ENCODE measurements around the gene MZB1. TPM values are rescaled to one million over a fixed set of nuclear protein-coding genes. Genes with fewer than 3 reads are reported as not detected.

MZB1 gene
- polyA plus RNA-seq, 1 experiment = not detected

DNA sequence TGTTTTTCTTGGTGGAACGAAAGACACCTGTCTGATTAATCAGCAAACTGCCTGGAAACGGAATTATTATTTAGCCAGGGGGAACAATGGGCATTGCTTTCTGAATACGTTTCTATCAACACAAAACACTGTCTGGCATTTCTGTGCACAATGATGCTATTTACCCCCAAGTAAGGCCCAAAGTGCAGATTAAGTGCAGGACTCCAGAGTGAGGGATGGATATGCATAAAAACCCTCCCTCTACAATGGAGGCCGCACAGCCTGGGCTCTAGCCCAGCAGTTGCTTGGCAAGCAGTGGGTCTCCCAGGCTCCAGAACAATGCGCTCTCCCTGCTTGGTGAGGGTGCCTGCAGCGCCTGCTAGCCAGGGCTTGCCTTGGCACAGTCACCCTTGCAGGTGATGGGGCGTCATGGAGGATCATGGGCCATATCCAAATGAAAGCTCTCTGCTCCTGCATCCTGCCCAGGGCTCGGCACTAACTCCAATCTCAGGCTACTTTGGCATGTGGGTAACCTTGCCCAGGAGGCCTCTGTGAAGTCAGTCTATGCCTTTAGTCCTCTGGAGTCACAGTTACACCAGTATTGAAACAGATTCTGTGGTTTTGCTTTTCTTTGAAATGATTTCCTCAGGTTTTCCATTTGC lies 25.6 kb upstream of the MZB1 start:
- TF ChIP-seq, protein P1, sequence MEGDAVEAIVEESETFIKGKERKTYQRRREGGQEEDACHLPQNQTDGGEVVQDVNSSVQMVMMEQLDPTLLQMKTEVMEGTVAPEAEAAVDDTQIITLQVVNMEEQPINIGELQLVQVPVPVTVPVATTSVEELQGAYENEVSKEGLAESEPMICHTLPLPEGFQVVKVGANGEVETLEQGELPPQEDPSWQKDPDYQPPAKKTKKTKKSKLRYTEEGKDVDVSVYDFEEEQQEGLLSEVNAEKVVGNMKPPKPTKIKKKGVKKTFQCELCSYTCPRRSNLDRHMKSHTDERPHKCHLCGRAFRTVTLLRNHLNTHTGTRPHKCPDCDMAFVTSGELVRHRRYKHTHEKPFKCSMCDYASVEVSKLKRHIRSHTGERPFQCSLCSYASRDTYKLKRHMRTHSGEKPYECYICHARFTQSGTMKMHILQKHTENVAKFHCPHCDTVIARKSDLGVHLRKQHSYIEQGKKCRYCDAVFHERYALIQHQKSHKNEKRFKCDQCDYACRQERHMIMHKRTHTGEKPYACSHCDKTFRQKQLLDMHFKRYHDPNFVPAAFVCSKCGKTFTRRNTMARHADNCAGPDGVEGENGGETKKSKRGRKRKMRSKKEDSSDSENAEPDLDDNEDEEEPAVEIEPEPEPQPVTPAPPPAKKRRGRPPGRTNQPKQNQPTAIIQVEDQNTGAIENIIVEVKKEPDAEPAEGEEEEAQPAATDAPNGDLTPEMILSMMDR (IDR thresholded peaks at IDR 0.05; ENCODE audit: low read depth, low read length) = no peak
- Histone ChIP-seq H3K9me3 (ENCODE audit: control insufficient read depth, insufficient read depth, low read length) (no peaks in the 10 kb centered on the region), H3K27me3 (ENCODE audit: control insufficient read depth, insufficient read depth, low read length) (no peaks in the 10 kb centered on the region), H3K27ac (ENCODE audit: low read depth, low read length) (no peak overlapping the region), H3K4me3 (ENCODE audit: low read depth, low read length) (no peak overlapping the region)
- DNase-seq (ENCODE audit: low read depth, low spot score) = no peak
- ChIA-PET CTCF (interaction anchor here (0.5 to 0.8 kb wide), 2 partner anchors 9 to 439 kb away, joined by 3 to 6 read pairs; no protein-coding TSS in a partner anchor), POLR2A (no interaction called here)

GRCh38 chr5:139414581-139415130 lies 24.9 kb upstream of the MZB1 start:
- ChIA-PET POLR2A (interaction anchor here (0.6 kb wide), 1 partner anchor 9 kb away, joined by 3 read pairs; no protein-coding TSS in a partner anchor), CTCF (interaction anchor here (0.7 to 1.1 kb wide), 2 partner anchors 8 to 99 kb away, joined by 3 to 4 read pairs; no protein-coding TSS in a partner anchor)
- Histone ChIP-seq H3K27me3 (ENCODE audit: control insufficient read depth, insufficient read depth, low read length) (no peaks in the 10 kb centered on the region), H3K4me3 (ENCODE audit: low read depth, low read length) (no peak overlapping the region), H3K9me3 (ENCODE audit: control insufficient read depth, insufficient read depth, low read length) (no peaks in the 10 kb centered on the region), H3K27ac (ENCODE audit: low read depth, low read length) (no peak overlapping the region)
- DNase-seq (ENCODE audit: low read depth, low spot score) = no peak
- TF ChIP-seq, protein P1 (IDR thresholded peaks at IDR 0.05; ENCODE audit: low read depth, low read length) = no peak

DNA sequence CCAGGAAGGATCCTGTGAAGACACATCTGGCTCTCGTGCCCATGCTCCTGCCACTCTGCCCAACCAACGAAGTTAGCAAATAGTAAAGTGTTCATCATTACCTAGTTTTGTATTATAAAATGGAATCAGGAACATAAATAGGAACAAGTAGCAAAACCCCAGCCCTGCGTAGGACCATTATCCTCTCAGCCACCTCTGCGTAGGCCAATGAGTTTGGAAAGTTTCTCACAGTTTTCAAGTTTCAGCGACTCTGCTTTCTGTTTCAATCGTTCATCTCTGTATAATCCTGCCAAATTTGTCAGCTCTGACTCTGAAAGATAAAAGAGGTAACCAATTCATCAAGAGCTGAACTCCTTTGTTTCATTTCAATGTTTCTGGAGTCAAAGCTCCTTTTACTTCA lies 24.2 kb upstream of the MZB1 start:
- Histone ChIP-seq H3K27me3 (ENCODE audit: control insufficient read depth, insufficient read depth, low read length) (no peaks in the 10 kb centered on the region), H3K4me3 (ENCODE audit: low read depth, low read length) (no peak overlapping the region), H3K27ac (ENCODE audit: low read depth, low read length) (no peak overlapping the region), H3K9me3 (ENCODE audit: control insufficient read depth, insufficient read depth, low read length) (no peaks in the 10 kb centered on the region)
- ChIA-PET POLR2A (interaction anchor here (0.6 kb wide), 1 partner anchor 8 kb away, joined by 3 read pairs; no protein-coding TSS in a partner anchor), CTCF (interaction anchor here (0.7 to 1.1 kb wide), 2 partner anchors 8 to 100 kb away, joined by 3 to 4 read pairs; no protein-coding TSS in a partner anchor)
- TF ChIP-seq, protein P1 (IDR thresholded peaks at IDR 0.05; ENCODE audit: low read depth, low read length) = no peak
- DNase-seq (ENCODE audit: low read depth, low spot score) = no peak

GRCh38 chr5:139413153-139413552 lies 23.4 kb upstream of the MZB1 start:
- ChIA-PET POLR2A (no interaction called here), CTCF (interaction anchor here (1.0 kb wide), 1 partner anchor 9 kb away, joined by 4 read pairs; no protein-coding TSS in a partner anchor)

More at GRCh38 chr5:139413153-139413552, 23.4 kb upstream of the MZB1 start:
- H3K27ac ChIP-seq (ENCODE audit: low read depth, low read length) = no peak overlapping the region
- H3K9me3 ChIP-seq (ENCODE audit: control insufficient read depth, insufficient read depth, low read length) = no peaks in the 10 kb centered on the region
- H3K4me3 ChIP-seq (ENCODE audit: low read depth, low read length) = no peak overlapping the region
- TF ChIP-seq, protein P1 (IDR thresholded peaks at IDR 0.05; ENCODE audit: low read depth, low read length) = no peak
- DNase-seq (ENCODE audit: low read depth, low spot score) = no peak
- H3K27me3 ChIP-seq (ENCODE audit: control insufficient read depth, insufficient read depth, low read length) = no peaks in the 10 kb centered on the region
